Activated naive CD8-positive, alpha-beta T cell treated with anti-CD3 and anti-CD28 coated beads for 36 hours (primary cell): ENCODE results near the gene BCL7A. TPM values are rescaled to one million over a fixed set of nuclear protein-coding genes. Genes with fewer than 3 reads are reported as not detected.
A peak's percentile ranks its signal among the peaks of the same experiment; 100 is the strongest.
"Not testable (repeated sequence)": the region's sequence is repeated elsewhere in the genome, so short reads cannot be mapped to it uniquely, and the experiment has no call there.

Experiments used
- DNase-seq: peaks from one replicate; pipeline ENCODE4 v3.0.0; 2021
- H3K27ac Mint-ChIP-seq: one replicate; pipeline ENCODE4 v1.8.0; 2022; ENCODE audit warnings: mild to moderate bottlenecking, moderate library complexity, mixed read lengths
- H3K27me3 Mint-ChIP-seq: one replicate; pipeline ENCODE4 v1.8.0; 2022; ENCODE audit warnings: mild to moderate bottlenecking, mixed read lengths
- H3K36me3 Mint-ChIP-seq: one replicate; pipeline ENCODE4 v1.8.0; 2021; ENCODE audit warnings: mild to moderate bottlenecking, mixed read lengths
- H3K4me1 Mint-ChIP-seq: one replicate; pipeline ENCODE4 v1.8.0; 2021; ENCODE audit warnings: mixed read lengths
- H3K4me3 Mint-ChIP-seq: one replicate; pipeline ENCODE4 v1.8.0; 2022; ENCODE audit warnings: mild to moderate bottlenecking, moderate library complexity, mixed read lengths
- H3K9me3 Mint-ChIP-seq: one replicate; pipeline ENCODE4 v1.8.0; 2022; ENCODE audit warnings: mixed read lengths
- total RNA-seq, 2 experiments: library from RNA; stranded (reverse); gene quantifications; one replicate each; pipeline ENCODE4 v1.2.3, GENCODE V29; 2021

Gene BCL7A
- total RNA-seq, result 1 to 10 TPM; 6.7 to 7.2 TPM

DNA sequence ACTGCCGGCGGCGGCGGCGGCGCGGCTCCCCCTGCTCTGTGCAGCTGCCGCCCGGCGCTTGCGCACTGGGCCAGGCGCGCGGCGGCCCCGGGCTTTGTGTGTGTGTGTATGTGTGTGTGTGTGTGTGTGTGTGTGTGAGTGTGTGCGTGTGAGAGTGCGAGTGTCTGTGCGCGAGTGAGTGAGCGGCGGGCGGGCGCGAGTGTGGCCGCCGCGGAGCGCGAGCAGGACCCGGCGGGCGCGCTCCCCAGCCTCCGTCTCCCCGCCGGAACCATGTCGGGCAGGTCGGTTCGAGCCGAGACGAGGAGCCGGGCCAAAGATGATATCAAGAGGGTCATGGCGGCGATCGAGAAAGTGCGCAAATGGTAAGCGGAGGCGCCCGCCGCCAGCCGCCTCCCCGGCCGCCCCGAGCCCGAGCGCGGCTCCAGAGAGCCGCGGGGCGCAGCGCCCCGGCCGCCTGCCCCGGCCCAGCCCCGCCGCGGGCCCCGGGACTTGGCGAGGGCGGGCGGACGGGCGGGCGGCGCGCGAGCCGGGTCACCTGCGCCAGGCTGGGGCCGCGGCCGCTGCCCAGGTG is at the start of gene BCL7A:
Gene BCL7A (plus strand): TSS at position 63 of the 571 bp plus-strand sequence. CDS start 208 bp downstream, at position 271.
- Mint-ChIP-seq H3K4me3 (peak within 1 kb of the TSS; percentile 87), H3K4me1 (peaks cover 10% of the 10 kb centered on the region), H3K36me3 (peaks cover 1% of the 10 kb centered on the region), H3K9me3 (no peaks in the 10 kb centered on the region), H3K27me3 (peaks cover 11% of the 10 kb centered on the region), H3K27ac (peak within 1 kb of the TSS; percentile 62)
- DNase-seq, result peak; percentile 72

DNA sequence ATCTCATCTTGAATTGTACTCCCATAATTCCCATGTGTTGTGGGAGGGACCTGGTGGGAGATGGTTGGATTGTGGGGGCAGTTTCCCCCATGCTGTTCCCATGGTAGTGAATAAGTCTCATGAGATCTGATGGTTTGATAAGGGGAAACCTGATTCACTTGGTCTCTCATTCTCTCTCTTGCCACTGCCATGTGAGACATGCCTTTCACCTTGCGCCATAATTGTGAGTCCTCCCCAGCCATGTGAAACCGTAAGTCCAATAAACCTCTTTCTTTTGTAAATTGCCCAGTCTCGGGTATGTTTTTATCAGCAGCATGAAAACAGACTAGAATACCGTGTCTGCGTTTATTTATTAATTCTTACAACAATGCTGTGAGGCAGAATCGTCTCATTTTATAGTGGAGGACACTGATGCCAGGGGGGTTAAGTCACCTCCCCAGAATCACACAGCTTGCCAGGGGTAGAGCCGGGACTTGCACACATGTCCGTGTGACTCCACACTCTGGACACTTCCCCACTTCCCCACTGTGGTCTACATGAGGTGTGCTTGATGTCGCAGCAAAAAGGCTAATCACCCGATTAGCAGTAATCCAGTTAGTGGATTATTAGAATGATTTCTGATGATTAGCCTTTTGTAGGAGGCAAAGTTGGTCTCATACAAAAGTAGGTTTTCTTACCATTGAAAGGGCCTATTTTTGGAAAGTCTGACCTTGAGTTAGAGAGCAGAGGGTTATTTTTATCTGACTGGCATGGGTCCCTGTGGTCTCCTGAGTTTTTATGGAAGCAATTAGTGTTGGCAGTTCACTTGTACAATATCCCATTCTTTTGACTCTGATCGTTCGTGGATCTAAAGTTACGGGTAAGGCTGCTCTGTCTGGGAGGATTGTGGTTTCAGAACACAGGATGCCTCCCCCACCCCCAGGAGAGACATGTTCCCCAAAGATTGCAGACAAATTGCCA is 47.4 kb upstream of the BCL7A start:
- no peak for DNase-seq
- H3K9me3 Mint-ChIP-seq, result peaks cover 9% of the 10 kb centered on the region
- H3K4me3 Mint-ChIP-seq, result no peak overlapping the region
- no peaks in the 10 kb centered on the region for H3K4me1 Mint-ChIP-seq
- no peaks in the 10 kb centered on the region for H3K27me3 Mint-ChIP-seq
- no peak overlapping the region for H3K27ac Mint-ChIP-seq
- peaks cover 3% of the 10 kb centered on the region for H3K36me3 Mint-ChIP-seq

DNA sequence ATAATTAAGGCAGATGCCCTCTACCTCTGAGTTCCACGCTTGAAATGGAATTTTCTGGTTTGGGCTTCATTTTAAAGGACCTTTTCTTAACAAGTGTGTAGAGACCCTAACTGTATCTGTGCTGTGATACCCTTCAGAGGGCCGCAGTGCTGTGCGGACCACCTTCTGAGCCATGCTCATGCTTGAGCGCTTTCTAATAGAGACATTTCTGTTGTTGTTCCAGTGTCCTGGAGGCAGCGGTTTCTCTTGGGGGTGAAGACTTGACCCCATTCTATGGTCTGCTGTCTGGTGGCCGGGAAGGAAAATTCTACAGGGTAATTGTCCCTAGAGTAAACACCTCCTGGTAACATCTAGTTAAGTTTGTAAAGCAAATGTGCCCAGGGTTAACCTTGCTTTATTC is 46.7 kb upstream of the BCL7A start:
- peaks cover 9% of the 10 kb centered on the region for H3K9me3 Mint-ChIP-seq
- H3K27me3 Mint-ChIP-seq, result no peaks in the 10 kb centered on the region
- H3K36me3 Mint-ChIP-seq, result peaks cover 3% of the 10 kb centered on the region
- no peaks in the 10 kb centered on the region for H3K4me1 Mint-ChIP-seq
- no peak for DNase-seq
- no peak overlapping the region for H3K4me3 Mint-ChIP-seq
- no peak overlapping the region for H3K27ac Mint-ChIP-seq

DNA sequence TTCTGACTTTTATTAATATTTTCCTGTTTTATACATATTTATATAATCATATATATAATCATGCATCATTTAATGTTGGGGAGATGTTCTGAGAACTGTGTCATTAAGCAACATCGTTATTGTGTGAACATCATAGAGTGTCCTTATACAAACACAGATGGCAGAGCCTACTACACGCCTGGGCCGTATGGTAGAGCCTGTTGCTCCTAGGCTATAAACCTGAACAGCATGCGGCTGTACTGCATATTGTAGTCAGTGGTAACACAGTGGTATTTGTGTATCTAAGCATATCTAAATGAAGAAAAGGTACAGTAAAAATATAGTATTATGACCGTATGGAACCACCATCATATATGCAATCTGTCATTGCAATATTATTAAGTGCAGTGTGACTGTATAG is 44.7 kb upstream of the BCL7A start:
- H3K9me3 Mint-ChIP-seq, result peaks cover 9% of the 10 kb centered on the region
- H3K4me3 Mint-ChIP-seq, result no peak overlapping the region
- peaks cover 4% of the 10 kb centered on the region for H3K4me1 Mint-ChIP-seq
- no peak for DNase-seq
- no peaks in the 10 kb centered on the region for H3K27me3 Mint-ChIP-seq
- peaks cover 3% of the 10 kb centered on the region for H3K36me3 Mint-ChIP-seq
- H3K27ac Mint-ChIP-seq, result no peak overlapping the region

DNA sequence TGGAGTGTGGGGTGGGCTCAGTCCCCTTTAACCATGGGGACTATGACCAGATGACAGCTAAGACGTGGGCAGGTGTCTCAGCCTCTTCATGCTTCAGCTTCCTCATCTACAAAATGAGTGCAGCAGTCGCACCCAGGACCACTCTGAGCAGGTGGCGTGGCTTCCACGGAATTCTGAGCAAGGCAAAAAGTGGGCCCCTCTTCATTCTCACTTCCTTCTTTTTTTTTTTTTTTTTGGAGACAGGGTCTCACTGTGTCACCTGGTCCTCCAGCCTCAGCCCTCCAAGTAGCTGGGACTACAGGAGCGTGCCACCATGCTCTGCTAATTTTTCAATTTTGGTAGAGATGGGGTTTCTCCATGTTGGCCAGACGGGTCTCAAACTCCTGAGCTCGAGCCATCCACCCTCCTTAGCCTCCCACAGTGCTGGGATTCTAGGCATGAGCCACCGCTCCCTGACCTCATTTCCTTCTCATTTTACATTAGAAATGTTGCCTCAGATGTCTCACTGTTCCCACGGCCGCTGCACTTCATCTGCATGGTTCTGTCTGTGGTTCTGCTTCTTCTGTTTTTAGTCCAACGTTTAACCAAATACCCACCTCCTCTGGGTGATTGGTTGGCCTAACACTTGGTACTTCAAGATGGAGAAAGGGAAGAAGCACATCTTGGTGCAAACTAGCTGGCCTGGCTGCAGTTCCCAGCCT is 41.3 kb upstream of the BCL7A start:
- no peak for DNase-seq
- Mint-ChIP-seq H3K36me3 (no peaks in the 10 kb centered on the region), H3K27ac (no peak overlapping the region), H3K4me3 (no peak overlapping the region), H3K4me1 (peaks cover 6% of the 10 kb centered on the region), H3K27me3 (no peaks in the 10 kb centered on the region), H3K9me3 (no peaks in the 10 kb centered on the region)

DNA sequence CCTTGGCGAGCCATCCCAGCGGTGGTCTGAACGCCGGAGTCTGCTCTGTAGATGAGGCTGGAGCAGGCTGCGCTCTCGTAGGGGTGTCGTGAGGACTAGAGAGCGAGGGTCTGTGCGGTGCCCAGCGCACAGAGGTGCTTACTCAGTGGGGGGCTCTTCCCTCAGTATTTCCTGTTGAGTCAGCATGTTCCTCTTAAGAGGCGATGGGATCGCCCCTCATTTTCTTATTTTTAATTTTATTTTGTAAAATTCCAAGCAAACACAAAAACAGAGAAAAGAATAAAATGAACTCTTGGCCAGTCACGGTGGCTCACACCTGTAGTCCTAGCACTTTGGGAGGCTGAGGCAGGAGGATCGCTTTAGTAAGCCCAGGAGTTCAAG is 40.8 kb upstream of the BCL7A start:
- H3K27ac Mint-ChIP-seq, result no peak overlapping the region
- H3K27me3 Mint-ChIP-seq, result no peaks in the 10 kb centered on the region
- peaks cover 6% of the 10 kb centered on the region for H3K4me1 Mint-ChIP-seq
- no peak overlapping the region for H3K4me3 Mint-ChIP-seq
- no peaks in the 10 kb centered on the region for H3K36me3 Mint-ChIP-seq
- no peaks in the 10 kb centered on the region for H3K9me3 Mint-ChIP-seq
- no peak for DNase-seq

DNA sequence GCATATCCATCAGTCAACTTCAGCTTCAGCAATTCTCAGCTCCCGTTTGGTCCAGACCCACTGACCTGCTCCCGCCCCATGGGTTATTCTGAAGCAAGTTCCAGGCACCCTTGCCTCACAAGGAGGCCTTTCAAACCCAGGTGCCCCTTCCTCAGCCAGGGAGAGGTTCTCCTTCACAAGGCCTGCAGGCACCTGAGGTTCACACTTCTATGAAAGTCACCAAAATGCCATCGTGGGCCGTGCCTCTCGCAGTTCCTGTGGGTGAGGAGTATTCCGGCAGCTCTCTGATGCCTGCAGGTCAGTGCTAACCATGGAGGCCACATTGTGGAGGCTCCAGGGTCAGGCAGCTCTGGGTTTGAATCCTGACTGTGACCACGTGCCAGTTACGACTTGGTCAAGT is 40.2 kb upstream of the BCL7A start:
- H3K27ac Mint-ChIP-seq, result no peak overlapping the region
- no peaks in the 10 kb centered on the region for H3K36me3 Mint-ChIP-seq
- DNase-seq, result no peak
- H3K4me1 Mint-ChIP-seq, result peaks cover 6% of the 10 kb centered on the region
- no peaks in the 10 kb centered on the region for H3K27me3 Mint-ChIP-seq
- no peak overlapping the region for H3K4me3 Mint-ChIP-seq
- no peaks in the 10 kb centered on the region for H3K9me3 Mint-ChIP-seq

DNA sequence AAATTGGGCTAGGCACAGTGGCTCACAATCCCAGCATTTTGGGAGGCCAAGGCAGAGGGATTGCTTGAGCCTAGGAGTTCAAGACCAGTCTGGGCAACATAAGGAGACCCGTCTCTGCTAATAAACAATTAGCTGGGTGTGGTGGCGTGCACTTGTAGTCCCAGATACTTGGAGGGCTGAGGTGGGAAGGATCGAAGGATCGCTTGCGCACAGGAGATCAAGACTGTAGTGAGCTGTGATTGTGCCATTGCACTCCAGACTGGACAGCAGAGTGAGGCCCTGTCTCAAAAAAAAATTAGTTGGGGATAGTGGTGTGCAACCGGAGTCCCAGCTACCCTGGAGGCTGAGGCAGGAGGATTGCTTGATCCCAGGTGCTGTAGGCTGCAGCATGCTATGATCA is 38.7 kb upstream of the BCL7A start:
- H3K4me1 Mint-ChIP-seq, result peaks cover 6% of the 10 kb centered on the region
- H3K36me3 Mint-ChIP-seq, result no peaks in the 10 kb centered on the region
- DNase-seq, result no peak
- H3K4me3 Mint-ChIP-seq, result no peak overlapping the region
- no peak overlapping the region for H3K27ac Mint-ChIP-seq
- no peaks in the 10 kb centered on the region for H3K27me3 Mint-ChIP-seq
- H3K9me3 Mint-ChIP-seq, result no peaks in the 10 kb centered on the region

DNA sequence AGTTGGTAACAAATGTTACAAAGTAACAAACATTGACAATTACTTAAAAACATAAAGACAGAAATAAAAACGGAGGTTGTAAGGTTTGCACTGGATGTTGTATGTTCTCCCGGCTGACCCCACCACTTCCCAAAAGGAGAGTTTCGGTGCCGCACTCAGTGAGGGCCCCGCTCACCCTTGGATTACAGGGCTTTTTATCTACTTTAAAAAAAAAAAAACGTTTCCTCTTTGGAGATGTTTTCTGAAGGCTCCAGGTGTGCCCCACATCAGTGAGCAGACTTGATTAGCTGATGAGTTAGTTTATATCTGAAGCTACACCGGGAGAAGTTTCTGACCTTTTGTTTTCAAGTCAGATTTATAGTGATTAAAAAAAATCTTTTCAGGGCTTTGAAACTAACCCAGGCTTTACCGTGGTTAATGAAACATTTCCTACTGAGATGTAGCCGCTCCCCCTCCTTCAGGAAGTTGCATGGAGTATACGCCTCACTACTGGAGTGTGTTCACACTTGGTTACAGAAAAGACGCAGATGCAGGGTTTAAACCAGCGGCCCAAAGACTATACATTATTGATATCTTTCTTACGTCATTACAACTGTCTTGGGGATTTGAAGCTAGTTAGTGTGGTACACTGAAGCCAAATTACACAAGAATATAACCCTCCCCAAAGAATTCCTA is 38.0 kb upstream of the BCL7A start:
- Mint-ChIP-seq H3K9me3 (no peaks in the 10 kb centered on the region), H3K27ac (no peak overlapping the region), H3K27me3 (no peaks in the 10 kb centered on the region), H3K4me3 (no peak overlapping the region), H3K4me1 (peaks cover 6% of the 10 kb centered on the region), H3K36me3 (no peaks in the 10 kb centered on the region)
- no peak for DNase-seq

DNA sequence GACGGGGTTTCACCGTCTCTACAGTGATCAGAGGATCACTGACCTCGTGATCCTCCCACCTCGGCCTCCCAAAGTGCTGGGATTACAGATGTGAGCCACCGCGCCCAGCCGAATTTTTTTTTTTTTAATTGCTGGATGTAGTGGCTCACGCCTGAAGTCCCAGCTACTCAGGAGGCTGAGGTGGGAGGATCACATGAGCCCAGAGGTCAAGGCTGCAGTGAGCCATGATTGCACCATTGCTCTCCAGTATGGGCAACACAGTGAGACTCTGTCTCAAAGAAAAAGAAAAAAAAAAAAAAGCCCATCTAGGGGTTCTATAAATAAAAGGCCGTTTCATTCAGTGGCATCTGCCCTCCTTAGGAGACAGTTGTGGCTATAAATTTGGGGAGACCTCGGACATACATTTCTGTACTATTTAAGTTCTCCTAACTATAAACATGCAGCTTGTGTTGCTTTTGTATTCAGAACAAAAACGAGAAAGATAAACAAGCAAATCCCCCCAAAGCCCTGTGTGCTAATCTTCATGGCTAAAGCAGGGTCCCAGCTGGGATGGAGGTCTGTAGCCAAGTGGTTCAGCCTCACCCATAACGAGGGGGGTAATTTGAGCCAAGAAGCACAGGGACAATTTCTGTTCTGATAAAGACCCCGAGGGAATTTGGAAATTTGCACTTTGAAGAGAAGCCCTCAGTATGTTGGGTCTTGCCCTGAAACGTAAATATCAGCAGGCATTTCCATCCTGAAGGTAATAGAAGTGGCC is 35.0 kb upstream of the BCL7A start:
- no peak overlapping the region for H3K4me3 Mint-ChIP-seq
- H3K27me3 Mint-ChIP-seq, result no peaks in the 10 kb centered on the region
- H3K9me3 Mint-ChIP-seq, result no peaks in the 10 kb centered on the region
- no peak for DNase-seq
- H3K4me1 Mint-ChIP-seq, result peaks cover 13% of the 10 kb centered on the region
- no peaks in the 10 kb centered on the region for H3K36me3 Mint-ChIP-seq
- no peak overlapping the region for H3K27ac Mint-ChIP-seq

DNA sequence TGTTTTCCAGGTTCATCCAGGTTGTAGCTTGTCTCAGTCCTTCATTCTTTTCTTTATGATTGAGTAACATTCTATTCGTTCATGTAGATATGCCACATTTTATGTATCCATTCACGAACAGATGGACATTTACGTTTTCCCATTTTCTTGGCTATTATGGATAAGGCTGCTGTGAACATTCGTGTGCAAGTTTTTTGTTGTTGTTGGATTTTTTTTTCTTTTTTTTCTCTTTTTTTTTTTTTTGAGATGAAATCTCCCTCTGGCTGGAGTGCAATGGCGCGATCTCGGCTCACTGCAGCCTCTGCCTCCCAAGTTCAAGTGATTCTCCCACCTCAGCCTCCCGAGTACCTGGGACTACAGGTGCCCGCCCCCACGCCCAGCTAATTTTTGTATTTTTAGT is 33.2 kb upstream of the BCL7A start:
- H3K27me3 Mint-ChIP-seq, H3K9me3 Mint-ChIP-seq, H3K36me3 Mint-ChIP-seq, DNase-seq, H3K4me3 Mint-ChIP-seq, H3K27ac Mint-ChIP-seq: not testable (repeated sequence)
- H3K4me1 Mint-ChIP-seq, result peaks cover 17% of the 10 kb centered on the region

DNA sequence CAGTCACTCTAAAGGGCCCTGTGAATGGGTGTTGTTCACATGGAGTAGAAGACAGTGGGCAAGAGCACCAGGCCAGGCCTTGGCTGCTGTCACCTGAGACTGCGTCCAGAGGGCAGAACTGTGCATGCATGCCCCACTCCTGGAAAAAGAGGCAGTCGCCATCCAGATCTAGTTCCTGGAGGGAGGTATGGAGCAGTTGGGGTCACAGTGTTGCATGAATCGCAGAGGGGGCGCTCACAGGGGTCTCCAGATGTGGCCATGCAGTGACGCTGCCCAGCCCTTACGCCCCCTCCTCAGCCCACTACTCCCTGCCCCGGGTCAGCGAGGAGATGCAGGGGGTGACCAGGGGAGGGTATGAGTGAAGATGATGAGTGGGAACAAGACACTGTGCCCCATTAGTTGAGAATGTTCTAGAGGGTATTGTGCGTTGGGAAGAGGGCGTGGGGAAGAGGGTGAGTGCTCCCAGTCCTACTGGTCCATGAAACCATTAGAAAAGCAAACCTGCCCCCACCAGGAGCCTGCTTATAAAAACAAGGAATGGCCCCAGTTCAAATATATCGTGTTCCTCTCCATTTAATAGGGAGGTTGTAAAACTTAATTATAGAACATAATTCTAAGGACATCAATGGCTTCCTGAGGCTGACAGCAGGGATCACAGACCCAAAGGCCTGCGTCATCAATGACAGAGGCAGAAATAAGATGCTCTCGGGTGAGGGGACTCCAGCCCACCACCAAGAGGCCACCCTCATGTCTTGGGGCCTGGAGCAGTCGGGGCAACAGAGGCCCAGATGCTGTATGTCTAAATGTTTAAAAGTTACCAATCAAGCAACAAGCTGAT is 32.2 kb upstream of the BCL7A start:
- Mint-ChIP-seq H3K36me3 (no peaks in the 10 kb centered on the region), H3K9me3 (no peaks in the 10 kb centered on the region), H3K4me3 (no peak overlapping the region), H3K27ac (no peak overlapping the region), H3K4me1 (peaks cover 16% of the 10 kb centered on the region), H3K27me3 (no peaks in the 10 kb centered on the region)
- no peak for DNase-seq

DNA sequence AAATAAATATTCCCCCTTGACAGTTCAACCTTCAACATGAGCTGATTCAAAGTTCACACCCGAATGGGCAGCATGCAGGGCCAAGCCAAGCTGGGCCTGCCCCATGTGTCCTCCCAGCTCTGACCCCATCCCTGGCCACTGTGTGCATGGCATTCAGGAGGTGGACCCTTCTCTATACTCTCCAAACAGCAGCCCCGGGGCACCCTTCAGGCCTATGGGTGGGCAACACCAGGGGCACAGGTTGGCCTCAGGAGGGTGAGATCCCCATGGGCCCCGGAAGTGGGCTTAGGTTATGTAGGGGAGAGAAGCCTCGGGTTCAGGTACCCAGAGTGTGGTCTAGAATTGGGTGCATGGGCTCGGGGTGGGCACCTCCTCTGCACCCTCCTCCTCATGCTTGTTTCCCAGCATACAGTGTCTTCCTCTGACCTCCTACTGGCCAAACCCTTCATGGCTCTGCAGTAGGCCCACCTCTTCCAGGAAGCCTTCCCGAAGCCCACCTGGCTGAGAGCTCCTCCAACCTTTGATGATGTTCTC is 31.5 kb upstream of the BCL7A start:
- no peak for DNase-seq
- H3K36me3 Mint-ChIP-seq, result no peaks in the 10 kb centered on the region
- no peaks in the 10 kb centered on the region for H3K27me3 Mint-ChIP-seq
- H3K4me3 Mint-ChIP-seq, result no peak overlapping the region
- H3K4me1 Mint-ChIP-seq, result peaks cover 16% of the 10 kb centered on the region
- no peaks in the 10 kb centered on the region for H3K9me3 Mint-ChIP-seq
- no peak overlapping the region for H3K27ac Mint-ChIP-seq
